Raji (cell line): Measurements from ENCODE around the gene PGAP6.

ENCODE experiments used
- POLR2A ChIP-seq: IDR thresholded peaks from 2 replicates; pipeline ENCODE4 v1.6.1; 2011; ENCODE audit warnings: low read depth, low read length, control low read depth; ENCODE audit not compliant: insufficient read depth

PGAP6 gene

DNA sequence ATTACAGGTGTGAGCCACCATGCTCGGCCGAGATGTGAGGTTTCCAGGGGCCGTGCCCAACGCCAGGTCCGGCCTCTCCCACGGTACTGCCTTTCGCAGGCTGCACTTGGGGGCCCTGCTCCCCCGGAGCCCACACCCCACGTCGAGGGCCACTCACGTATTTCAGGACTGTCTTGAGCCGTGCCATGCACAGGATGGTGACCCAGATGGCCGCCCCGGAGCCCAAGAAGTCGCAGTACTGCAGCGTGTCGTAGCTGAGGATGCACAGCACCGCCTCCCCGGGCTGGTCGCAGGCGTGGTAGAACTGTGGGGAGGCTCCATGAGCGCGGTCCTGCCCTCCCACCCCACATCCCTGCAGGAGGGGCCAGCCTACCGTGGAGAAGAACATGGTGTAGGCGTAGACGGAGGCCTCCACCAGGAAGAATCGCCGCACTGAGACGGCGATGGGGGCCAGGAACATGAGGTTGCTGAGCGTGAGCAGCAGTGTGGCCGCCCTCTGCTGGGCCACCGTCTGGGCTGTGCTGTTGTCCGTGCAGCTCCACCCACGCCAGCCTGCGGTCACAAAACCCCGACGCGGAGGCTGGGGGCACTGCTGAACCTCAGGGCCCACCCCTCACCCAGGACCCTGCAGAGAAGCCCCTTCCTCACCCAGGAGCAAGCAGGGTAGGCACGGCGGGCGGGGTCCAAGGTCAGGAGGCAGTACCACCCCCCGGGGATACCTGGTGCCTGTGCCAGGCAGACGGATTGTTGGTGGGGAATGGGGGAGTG, 7.7 kb downstream of the PGAP6 start:
- no peak for TF ChIP-seq POLR2A

DNA sequence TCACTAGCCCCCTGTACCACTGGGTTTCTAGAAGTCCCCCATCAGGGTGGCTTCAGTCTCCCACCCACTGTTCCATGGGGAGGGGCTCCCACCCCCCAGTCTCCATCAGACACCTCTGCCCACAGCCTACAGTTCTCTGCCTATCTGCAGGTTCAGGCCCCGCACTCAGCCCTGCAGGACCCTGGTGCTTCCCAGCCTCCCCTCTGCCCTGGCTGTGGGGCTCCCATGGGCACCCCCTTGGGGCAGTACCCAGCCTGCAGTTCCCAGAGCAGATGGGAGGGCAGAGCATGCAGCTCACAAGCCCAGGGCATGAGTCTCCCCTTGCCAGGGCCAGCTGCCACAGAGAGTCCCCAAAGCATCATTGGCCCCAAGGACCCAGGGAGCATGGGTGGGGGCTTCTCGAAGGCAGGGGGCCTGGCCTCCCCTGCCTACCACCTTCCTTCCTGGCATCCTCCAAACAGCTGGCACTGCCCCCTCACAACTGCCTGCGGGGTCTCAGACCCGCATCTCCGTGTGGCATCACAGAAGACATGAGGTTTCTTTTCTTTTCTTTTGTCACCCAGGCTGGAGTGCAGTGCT, 8.7 kb downstream of the PGAP6 start:
- no peak for TF ChIP-seq POLR2A

DNA sequence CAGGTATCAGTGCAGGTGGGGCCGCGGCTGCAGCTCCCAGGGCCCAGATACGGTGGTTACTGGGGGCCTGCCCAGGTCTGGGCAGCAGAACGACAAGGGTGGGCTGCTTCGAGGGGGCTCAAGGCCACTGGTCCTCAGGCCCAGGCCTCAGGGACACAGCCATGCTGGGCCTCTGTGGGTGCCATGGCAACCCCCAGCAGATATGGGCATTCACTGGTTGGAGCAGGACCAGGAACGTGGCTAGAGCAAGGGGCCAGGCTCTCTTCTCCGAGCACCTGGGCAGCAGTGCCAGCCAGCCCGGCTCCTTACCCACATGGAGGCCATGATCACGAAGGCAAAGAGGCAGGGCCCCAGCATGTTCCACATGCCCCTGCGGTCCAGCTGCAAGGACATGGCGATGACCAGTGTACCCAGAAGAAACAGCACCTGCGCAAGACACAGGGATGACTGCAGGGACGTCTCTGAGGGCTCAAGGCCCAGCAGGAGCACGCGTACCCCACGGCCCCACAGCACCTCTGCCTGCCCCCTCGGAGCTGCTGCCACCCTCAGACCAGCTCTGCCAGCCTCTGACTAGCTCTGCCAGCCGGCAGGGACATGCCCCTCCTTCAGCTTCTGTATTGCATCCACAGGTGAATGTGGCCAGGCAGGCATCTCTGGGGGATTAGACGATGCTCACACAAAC, 9.3 kb downstream of the PGAP6 start:
- TF ChIP-seq POLR2A, result no peak

DNA sequence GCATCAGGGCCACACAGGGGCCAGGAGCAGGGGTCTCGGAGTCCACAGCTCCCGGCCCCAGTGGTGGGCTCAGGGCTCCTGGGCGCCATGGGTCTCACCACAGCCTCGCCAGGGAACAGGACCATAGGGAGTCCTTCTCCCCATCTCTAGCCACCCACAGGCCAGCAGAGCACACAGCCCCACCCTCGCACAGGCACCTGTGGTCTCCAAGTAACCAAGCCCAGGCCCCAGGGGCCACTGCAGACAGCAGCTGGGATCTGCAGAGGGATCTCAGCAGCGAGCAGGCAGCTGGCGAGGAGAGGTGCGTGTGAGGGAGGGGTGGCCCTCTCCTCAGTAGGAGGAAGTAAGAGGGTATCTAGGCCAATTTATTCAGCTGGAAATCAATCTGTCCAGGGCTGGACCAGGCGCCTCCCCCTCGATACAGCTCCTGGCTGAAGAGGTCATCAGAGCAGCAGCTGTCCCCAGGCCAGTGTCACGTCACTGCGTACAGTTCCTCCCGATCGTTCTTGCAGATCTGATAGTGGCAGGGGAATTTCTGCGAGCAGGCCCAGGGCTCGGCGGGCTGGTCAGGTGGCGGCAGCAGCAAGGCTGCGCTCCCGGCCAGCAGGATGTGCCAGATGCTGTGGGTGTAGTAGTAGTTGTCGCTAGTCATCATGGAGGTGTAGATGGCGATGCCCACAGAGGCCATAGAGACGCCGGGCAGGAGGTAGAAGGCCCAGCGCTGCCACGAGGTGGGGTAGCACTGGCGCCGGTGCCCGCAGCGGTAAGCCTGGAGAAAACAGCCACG, 10.1 kb downstream of the PGAP6 start:
- no peak for TF ChIP-seq POLR2A

DNA sequence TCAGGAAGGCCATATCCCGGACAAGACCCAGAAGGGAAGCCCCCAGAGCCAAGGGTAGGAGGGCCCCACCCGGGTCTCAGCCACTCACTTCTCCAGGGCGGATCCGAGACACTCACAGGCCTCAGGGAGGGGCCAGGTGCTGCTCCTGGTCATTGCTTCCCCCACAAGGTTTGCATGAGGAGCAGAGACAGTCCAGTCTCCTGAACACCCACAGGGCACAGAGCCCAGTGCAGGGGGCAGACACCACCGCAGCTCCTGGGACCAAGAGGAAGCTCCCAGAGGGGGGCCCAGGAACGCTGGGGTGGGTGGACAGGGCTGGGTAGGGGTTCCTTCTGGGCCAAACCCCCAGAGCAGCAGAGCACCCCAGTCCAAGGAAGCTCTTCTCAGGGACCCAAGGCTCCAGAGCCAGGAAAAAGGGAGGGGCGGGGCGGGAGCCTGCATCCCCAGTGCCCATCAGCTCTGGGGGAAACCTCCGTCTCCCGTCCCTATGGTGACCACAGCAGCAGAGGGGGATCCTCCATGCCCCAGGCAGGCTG, 10.7 kb downstream of the PGAP6 start:
- no peak for TF ChIP-seq POLR2A

DNA sequence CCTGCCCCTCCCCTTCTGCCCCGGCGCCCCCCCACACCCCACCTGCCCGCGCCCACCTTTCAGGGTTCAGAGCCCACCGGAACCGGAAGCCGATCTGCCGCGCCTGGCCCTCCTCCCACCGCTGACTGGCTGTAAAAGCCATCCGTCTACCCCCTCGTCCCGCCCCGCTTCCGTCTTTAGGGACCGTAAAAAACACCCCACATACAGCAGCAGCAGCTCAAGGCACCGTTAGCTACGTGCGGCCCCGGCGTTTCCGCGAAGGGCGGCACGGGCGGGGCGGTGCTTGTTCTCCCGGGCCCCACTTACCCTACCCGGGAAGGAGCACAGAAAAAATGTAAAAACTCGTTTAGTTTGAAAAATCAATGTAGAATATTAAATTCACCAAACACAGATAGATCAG, 11.3 kb downstream of the PGAP6 start, which contains the start of gene MRPL28:
MRPL28 (minus strand) TSS at position 96 of the 400 bp plus-strand sequence. CDS start 320 bp downstream, outside the sequence.
- TF ChIP-seq POLR2A, result peak; percentile 55

DNA sequence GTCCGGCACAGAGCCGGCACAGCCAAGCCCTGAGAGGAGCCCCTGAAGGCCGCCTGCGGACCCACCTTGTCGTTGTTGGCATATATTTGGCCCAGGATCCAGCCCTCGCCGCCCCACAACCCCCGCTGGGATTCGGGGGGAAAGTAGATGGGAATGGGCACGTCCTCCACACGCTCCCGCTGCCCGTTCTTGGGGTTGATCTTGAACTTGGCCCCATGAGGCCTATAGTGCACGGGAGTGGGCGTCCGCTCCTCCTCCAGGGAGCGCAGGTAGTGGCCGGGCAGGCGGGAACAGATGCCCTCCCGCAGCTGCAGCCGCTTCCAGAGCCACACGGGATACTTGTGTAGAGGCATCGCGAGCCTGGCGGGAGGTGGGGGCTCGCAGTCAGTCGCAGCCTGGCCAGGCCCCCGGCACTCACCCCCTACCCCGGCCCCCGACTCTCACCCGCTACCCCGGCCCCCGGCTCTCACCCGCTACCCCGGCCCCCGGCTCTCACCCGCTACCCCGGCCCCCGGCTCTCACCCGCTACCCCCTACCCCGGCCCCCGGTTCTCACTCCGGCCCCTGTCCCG, 11.8 kb downstream of the PGAP6 start:
- no peak for TF ChIP-seq POLR2A

DNA sequence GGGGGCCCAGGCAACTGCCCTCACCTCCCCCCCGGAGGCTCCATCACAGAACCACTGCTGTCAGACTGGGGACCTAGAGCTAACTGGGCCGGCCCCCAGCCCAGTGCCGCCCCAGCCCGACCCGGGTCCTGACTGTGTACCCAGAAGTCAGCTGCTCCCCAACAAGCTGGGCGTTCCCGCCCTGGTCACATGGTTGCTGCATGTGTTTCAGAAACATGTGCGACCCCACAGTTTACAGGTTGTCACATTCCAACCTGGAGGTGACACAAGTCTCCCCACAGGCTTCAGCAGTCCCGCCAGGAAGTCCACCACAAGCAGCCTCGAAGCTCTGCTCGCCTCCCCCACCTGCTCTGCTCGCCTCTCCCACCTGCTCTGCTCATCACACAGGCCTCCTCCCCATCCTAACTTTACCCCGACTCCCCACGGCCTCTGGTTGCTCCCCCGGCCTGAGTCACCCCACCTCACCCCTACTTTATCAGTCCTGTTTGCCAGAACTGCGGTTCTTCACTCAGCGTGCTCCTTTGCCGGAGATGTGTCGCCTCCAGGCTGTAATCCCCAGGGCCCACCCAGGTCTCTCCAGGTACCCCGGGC, 12.4 kb downstream of the PGAP6 start:
- TF ChIP-seq POLR2A, result no peak

DNA sequence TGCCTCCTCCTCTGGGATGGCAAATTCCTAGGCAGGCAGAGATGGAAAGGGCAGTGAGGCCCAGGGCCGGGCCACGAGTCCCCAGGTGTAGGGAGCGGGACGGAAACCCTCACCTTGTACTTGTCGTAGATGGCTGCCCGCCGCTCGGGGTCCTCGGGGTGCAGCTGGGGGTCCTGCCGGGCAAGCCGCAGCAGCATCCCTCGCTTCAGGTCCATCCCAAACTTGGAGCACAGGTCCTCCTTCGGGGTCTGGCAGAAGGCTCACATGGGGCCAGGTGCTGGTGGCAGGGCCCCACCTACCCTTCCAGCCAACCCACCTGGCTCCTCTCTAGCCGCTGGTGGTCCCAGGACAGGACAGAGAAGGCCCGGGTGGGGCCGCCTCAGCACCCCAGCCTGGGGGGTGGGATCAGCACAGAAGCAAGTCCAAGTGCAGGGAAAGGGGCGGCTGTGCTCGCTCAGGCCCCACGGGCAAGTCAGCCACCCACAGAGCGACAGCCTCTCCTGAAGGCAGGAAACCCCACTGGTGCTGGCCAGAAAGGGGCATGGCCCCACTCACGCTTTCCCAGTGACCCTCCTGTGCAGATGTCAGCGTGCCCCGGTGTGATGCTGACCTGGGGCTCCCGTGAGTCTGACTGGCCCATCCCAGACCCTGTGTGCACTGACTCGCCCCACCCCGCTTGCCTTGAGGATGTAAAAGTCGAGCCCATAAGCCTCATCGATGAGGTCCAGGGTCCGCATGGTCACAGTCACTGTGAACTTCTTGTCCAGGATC, 13.2 kb downstream of the PGAP6 start:
- TF ChIP-seq POLR2A, result no peak

DNA sequence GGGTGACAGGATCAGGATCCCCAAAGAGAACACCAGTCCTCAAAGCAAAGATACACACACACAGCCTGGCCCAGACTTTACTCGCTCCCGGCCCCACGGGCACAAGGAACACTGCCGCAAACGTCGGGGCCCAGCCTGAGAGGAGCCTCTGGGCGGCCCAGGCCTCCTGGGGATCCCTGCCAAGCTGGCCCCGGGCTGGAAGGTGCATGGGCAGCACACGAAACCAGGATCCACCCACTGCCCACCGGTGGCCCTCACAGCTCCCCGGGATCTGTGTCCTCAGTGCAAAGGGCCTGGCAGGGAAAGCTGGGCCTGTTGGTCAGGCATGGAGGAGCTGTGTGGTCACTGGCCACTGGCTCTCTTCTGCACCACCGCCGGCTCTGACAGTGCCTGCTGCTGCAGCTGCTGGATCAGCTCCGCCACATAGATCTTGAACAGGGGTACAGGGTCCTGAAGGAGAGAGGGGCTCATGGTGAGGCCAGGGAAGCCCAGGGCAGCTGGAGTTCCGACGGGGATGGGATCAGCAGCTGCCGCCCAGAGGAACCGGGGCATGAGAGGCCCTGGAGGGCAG, 14.4 kb downstream of the PGAP6 start:
- TF ChIP-seq POLR2A, result no peak

DNA sequence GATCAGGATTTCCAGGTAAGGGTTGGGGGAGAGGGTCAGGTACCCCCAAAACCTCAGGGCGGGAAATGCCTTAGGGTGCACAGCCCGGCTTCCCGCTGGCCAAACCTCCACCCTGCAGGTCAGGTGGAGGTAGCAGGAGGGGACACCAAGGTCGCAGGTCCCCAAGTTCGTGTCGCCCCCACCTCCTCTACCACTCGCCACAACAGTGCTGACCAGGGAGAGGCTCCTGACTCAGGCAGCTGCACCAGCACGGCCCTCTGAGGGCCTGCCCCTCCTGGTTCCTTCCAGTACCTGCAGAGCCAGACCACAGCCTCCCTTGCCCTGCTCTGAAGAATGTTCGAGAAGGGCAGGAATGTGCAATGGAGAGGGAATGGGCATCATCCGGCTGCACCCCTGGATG, 15.3 kb downstream of the PGAP6 start:
- no peak for TF ChIP-seq POLR2A

DNA sequence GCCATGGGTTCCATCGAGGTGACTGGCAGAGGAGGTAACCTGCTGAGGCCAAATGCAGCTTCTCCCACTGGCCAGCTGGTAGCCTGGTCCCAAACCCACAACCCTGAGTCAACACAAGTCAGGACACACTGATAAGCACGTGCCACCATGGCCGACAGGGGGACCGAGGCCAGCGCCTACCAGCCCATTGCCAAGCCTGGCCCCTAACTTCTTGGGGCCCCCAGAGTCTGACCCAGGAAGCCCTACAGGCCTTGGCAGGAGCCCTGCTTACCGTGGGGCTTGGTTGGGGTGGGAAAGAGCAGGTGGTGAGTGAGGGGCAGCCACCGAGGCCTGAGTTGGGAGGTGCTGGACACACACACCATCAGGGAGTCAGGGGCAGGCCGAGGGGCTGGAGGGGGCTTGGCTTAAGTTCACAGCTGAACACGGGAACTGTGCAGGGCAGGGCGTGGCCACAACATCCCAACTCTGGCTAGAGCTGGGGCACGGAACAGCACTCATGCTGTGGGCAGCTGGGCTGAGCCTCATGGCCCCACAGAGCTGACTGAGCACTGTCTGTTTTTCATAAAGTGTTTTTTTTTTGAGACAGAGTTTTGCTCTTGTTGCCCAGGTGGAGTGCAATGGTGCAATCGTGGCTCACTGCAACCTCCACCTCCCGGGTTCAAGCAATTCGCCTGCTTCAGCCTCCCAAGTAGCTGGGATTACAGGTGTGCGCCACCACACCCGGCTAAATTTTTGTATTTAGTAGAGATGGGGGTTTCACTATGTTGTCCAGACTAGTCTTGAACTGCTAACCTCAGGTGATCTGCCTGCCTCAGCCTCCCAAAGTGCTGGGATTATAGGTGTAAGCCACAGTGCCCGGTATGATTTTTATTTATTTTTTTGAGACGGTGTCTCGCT, 16.9 kb downstream of the PGAP6 start:
- peak; percentile 15; the same call in 1 of the 2 replicates for TF ChIP-seq POLR2A

DNA sequence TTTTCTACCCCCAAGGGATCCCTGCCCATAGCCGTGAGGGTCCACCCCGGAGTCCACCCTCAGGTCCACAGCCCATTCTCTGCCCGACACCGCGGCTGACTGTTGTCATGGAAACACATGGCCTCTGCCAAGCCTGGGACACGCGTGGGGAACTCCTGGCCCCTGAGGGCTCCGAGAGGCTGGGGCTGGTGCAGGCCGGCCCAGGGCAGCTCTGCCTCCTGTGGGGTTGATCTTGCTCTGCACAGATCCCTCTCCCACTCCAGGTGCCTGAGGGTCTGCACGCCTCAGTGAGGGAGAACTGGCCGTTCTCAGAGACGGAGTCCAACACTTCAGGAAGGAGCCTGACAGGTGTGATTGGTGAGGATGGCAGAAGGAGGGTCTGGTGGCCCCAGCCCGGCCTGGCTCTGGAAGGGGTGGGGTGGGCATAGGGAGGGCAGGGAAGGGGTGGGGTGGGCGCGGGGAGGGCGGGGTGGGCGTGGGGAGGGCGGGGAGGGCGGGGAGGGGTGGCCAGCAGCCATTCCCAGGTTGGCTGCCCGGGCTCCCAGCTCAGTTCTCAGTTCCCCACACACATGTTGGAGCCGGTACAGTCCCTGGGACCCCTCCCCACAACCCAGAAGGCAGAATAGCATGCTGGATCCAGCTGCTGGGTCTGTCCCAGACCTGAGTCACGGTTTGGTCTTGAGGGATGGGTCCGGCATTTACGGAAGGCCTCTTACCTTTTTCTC, 17.9 kb downstream of the PGAP6 start:
- TF ChIP-seq POLR2A, result no peak
